GOT3 (cell line): ENCODE data around the gene ARHGAP26.

Source experiments
- DNase-seq: peaks from one replicate; lab custom pipeline; 2025; ENCODE audit warnings: mixed read lengths; lab: John Stamatoyannopoulos, UW

ARHGAP26 gene

GRCh38 chr5:142748568-142749249 lies 21.5 kb upstream of the ARHGAP26 start:
- DNase-seq = no peak

GRCh38 chr5:142749321-142749720 lies 20.9 kb upstream of the ARHGAP26 start:
- DNase-seq = no peak

- DNase-seq = no peak
These were observed 17.0 kb upstream of the ARHGAP26 start for GRCh38 chr5:142753116-142753631.

GRCh38 chr5:142754031-142754430 lies 16.1 kb upstream of the ARHGAP26 start:
- DNase-seq = no peak

- DNase-seq = no peak
These were observed 13.6 kb upstream of the ARHGAP26 start for GRCh38 chr5:142756576-142756975.

GRCh38 chr5:142757564-142757963 lies 12.6 kb upstream of the ARHGAP26 start:
- DNase-seq = no peak

- DNase-seq = no peak
These were observed 11.9 kb upstream of the ARHGAP26 start for GRCh38 chr5:142758062-142758795.

- DNase-seq = no peak
These were observed 11.4 kb upstream of the ARHGAP26 start for GRCh38 chr5:142758796-142759145.

GRCh38 chr5:142763701-142764100 lies 6.5 kb upstream of the ARHGAP26 start:
- no peak for DNase-seq

- no peak for DNase-seq
These were observed 3.0 kb upstream of the ARHGAP26 start for GRCh38 chr5:142767178-142767577.

GRCh38 chr5:142767911-142768310 lies 2.3 kb upstream of the ARHGAP26 start:
- DNase-seq = no peak

- DNase-seq = no peak
These were observed 855 bp upstream of the ARHGAP26 start for GRCh38 chr5:142769251-142769792.

GRCh38 chr5:142770650-142771609 lies 753 bp downstream of the ARHGAP26 start:
- DNase-seq = peak; percentile 33

GRCh38 chr5:142771666-142772065 lies 1.5 kb downstream of the ARHGAP26 start:
- DNase-seq = no peak

GRCh38 chr5:142772446-142773293 lies 2.5 kb downstream of the ARHGAP26 start:
- no peak for DNase-seq

GRCh38 chr5:142777099-142777498 lies 6.9 kb downstream of the ARHGAP26 start:
- DNase-seq = no peak

GRCh38 chr5:142777850-142778249 lies 7.7 kb downstream of the ARHGAP26 start:
- no peak for DNase-seq

GRCh38 chr5:142779163-142779840 lies 9.1 kb downstream of the ARHGAP26 start:
- DNase-seq = no peak

- DNase-seq = no peak
These were observed 10.7 kb downstream of the ARHGAP26 start for GRCh38 chr5:142780871-142781270.

- DNase-seq = no peak
These were observed 12.9 kb downstream of the ARHGAP26 start for GRCh38 chr5:142782976-142783530.
